Measurements from ENCODE around the gene OSBPL2. TPM values are rescaled to one million over a fixed set of nuclear protein-coding genes. Genes with fewer than 3 reads are reported as not detected.

Gene OSBPL2
- total RNA-seq, 2 donors from 2014 or later: 91.6 to 99.5 TPM

DNA sequence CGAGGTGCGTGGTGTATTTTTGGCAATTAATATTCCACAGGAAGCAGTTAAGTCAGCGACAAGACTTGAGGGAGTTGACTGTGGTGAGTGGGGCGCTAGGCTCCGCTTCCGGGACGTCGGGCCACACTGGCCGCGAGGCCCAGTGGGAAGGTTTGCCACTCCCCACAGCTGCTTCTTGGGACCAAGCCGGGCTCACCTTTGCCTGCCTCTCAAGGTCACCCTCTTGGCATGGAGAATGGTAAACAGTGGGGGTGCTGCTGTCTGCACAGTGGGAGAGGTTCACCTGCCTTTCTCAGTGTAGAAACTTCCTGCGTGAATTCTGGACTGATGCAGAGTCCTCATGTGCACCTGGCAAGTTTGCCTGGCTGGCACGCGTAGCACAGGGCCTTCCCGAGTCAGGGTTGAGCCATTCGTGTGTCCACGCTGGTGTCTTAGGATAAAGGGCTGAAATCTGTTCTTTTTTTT is 6.4 kb downstream of the OSBPL2 start:
- intact Hi-C loops (cut with DNase I, micrococcal nuclease): no loop called here
- ATAC-seq (no peak), DNase-seq (no peak)

DNA sequence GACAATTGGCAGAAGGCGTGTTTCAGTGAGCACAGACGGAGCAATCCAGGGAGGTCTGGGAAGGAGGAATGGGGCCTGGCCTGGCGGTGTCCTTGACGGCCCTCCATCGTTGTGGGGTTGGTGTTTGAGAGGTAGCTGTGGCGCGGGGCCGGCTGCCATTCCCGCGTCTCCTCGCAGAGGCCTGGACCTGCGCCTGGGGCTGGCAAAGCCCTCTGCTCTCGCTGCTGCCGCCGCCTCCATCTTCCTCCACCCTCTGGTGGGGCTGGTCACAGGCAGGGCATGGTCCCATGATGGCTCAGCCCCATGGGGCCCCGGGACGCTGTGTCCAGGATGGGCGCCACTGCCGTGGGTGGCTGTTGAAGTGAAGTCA is 7.6 kb downstream of the OSBPL2 start:
- intact Hi-C loops (cut with DNase I, micrococcal nuclease): no loop called here
- no peak for DNase-seq
- ATAC-seq: no peak

GRCh38 chr20:62246431-62246830 is 8.1 kb downstream of the OSBPL2 start:
- DNase-seq: no peak

GRCh38 chr20:62246872-62247652 is 8.7 kb downstream of the OSBPL2 start:
- ATAC-seq: no peak

More at GRCh38 chr20:62246431-62246830, 8.1 kb downstream of the OSBPL2 start:
- no peak for ATAC-seq
- intact Hi-C loops (cut with DNase I, micrococcal nuclease): no loop called here

DNA sequence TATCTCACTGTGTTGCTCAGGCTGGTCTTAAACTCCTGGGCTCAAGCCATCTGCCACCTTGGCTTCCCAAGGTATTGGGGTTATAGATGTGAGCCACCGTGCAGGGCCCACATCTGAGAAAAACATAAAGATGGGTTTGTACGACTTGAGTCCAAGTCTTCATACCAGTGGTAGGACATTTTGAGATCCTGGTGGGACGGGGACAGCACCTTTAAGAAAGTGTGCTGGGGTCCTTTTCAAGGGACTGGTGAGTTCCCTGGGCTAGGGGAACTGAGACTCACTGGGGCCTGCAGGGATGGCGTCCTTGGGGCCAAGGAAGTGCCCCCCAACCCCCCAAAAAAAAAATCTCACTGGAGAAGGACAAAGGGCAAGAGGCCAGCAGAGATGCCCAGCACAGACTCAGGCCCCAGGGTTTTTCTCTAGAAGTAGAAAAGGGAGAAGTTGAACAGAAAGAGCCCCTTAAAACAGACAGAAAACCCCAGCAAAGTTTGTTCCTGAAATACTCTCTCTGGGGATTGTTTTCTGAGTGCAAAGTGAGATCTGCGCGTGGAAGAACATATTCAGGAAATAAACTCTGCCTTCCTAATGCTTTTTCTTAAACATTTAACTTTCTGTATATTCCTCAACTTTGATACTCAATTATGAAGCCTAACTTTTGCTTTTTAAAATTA is 10.7 kb downstream of the OSBPL2 start:
- ATAC-seq: no peak
- DNase-seq: no peak
- intact Hi-C loops (cut with DNase I, micrococcal nuclease): no loop called here

More at GRCh38 chr20:62246872-62247652, 8.7 kb downstream of the OSBPL2 start:
- DNase-seq: no peak
- intact Hi-C loops (cut with DNase I, micrococcal nuclease): no loop called here

GRCh38 chr20:62252342-62252966 is 14.1 kb downstream of the OSBPL2 start:
- intact Hi-C loops (cut with DNase I, micrococcal nuclease): no loop called here
- DNase-seq (no peak), ATAC-seq (no peak)

DNA sequence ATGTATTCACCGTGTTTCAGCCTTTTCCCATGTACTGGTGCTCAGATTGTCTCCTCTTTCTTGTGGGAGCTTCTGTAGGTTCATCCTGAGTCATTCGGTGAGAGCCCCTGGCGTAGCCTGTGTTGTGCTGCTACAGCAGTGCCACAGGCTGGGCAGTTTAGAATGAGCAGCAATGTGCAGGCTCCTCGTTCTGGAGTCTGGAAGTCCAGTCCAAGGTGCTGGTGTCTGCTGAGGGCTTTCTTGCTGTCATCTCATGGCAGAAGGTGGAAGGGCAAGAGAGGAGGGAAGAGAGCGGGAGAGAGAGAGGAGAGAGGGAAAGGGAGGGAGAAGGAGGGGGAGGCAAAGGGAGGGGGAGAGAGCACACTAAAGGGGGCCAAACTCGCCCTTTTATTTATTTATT is 15.1 kb downstream of the OSBPL2 start:
- intact Hi-C loops (cut with DNase I, micrococcal nuclease): no loop called here
- no peak for DNase-seq
- no peak for ATAC-seq

GRCh38 chr20:62254021-62254724 is 15.9 kb downstream of the OSBPL2 start:
- ATAC-seq (no peak), DNase-seq (no peak)
- intact Hi-C loops (cut with DNase I, micrococcal nuclease): no loop called here

GRCh38 chr20:62255976-62256375 is 17.7 kb downstream of the OSBPL2 start:
- ATAC-seq (no peak), DNase-seq (no peak)
- intact Hi-C loops (cut with DNase I, micrococcal nuclease): no loop called here

DNA sequence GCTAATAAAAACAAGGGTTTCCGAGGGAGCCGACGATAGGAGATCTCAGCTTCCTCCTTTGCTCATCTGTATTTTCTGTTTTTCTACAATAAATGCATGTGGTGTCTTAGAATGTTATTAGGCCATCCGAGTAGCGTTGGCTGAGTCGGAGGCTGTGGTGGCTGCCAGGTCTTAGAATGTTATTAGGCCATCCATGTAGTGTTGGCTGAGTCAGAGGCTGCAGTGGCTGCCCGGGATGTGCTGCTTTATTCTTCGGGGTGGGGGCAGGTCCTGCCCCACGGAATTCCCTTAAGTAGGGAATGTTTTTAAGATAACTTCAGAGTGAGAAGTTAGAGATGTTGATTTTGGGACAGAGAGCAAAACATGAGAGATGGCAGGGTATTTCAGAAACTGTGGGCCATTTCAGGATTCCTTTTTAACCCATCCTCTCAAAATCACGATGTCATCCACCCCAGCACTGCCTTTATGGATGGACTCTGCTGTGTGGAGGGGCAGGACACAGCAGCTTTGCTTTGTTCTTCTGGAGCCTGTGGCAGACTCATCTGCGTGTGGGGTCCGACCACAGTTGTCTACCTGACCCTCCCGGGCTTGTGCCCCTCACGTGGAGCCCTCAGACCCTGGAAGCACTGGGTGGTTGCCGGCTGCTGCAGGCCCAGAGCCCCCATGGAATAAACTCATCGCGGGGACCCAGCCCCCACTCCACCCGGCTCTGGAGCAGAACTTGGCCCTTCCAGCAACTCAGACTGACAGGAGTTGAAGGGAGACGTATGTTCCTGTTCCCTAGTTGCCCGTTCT is 20.4 kb downstream of the OSBPL2 start:
- no peak for ATAC-seq
- intact Hi-C loops (cut with DNase I, micrococcal nuclease): no loop called here
- DNase-seq: no peak

- DNase-seq (no peak), ATAC-seq (no peak)
- intact Hi-C loops (cut with DNase I, micrococcal nuclease): no loop called here
These were observed 20.9 kb downstream of the OSBPL2 start for GRCh38 chr20:62259294-62259565.

- intact Hi-C loops (cut with DNase I, micrococcal nuclease): no loop called here
- DNase-seq (no peak), ATAC-seq (no peak)
These were observed 23.7 kb downstream of the OSBPL2 start for GRCh38 chr20:62262064-62262463.

- intact Hi-C loops (cut with DNase I, micrococcal nuclease): no loop called here
- ATAC-seq (no peak), DNase-seq (no peak)
These were observed 25.1 kb downstream of the OSBPL2 start for GRCh38 chr20:62263396-62263795.

DNA sequence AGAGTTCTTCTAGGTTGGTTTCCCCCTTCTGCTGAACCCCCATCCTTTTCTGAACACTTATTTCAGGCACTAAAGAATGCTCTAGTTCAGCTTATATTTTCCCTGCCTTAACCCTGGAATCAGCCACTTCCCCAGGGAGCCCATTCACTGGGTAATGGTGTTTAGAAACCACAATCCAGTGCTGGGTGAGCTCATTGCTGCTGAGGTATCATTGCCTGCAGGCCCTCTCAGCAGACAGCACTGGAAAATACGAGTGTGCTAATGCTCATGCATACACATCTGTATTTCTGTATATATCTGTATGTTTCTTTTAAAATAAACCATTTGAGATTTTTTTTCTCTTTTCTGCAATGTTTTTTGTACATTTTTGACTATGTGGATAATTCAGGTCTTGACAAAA is 27.0 kb downstream of the OSBPL2 start:
- ATAC-seq (no peak), DNase-seq (no peak)
- intact Hi-C loops (cut with DNase I, micrococcal nuclease): no loop called here

GRCh38 chr20:62266340-62266739 is 28.0 kb downstream of the OSBPL2 start:
- no peak for DNase-seq
- intact Hi-C loops (cut with DNase I, micrococcal nuclease): no loop called here

DNA sequence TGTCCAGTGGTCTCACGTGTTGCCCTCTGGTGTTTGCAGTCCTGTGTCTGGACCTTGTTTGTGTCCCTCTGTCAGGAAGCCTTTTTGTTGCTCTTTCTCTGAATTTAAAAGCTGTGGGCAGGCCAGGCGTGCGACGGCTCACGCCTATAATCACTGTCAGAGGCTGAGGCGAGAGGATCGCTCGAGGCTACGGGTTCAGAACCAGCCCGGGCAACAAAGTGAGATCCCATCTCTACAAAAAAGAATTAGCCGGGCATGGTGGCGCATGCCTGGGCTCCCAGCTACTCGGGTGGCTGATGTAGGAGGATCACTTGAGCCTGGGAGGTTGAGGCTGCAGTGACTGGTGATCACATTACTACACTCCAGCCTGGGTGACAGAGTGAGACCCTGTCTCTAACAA is 28.5 kb downstream of the OSBPL2 start:
- intact Hi-C loops (cut with DNase I, micrococcal nuclease): no loop called here
- DNase-seq (no peak), ATAC-seq (no peak)

More at GRCh38 chr20:62266340-62266739, 28.0 kb downstream of the OSBPL2 start:
- ATAC-seq: no peak

DNA sequence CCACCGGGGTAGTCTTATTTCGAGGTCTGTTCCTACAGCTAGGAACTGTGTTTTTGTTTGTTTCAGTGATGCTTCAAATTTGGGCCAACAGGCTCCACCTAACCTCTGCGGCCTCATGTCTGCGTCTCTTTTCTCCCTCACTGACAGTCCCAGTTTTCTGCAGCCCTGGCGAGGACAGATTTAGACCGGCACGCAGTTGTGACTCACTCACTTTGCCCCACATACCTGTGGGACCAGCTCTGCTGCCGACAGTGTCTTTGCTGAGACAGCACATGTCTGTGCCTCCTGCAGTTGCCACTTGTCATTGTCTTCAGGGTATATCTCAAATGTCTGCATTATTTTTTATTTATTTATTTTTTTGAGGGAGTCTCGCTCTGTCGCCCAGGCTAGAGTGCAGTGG is 29.2 kb downstream of the OSBPL2 start:
- DNase-seq (no peak), ATAC-seq (no peak)
- intact Hi-C loops (cut with DNase I, micrococcal nuclease): no loop called here

DNA sequence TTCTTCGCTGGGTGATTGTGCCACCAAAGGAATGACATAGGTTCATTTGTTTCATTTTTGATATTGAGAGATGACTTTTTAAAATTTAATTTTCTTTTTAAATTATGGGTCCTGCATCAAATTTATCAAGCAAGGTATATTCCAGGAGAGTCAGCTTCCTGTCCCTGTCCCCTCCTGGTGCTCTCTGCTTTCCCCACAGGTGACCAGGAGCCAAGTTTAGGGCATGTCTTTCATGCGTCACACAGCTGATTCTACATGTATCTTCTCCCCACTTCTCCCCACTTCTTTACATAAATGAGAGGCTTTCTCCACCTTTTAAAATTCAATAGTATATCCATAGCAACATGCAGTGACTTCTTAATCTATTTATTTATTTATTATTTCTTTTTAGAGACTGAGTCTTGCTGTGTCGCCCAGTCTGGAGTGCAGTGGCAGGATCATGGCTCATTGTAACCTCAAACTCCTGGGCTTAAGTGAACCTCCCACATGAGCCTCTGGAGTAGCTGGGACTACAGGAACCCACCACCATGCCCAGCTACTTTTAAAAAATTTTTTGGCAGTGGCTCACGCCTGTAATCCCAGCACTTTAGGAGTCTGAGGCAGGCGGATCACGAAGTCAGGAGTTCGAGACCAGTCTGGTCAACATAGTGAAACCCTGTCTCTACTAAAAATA is 30.0 kb downstream of the OSBPL2 start:
- ATAC-seq (no peak), DNase-seq (no peak)
- intact Hi-C loops (cut with DNase I, micrococcal nuclease): no loop called here
